PC-3 (cell line): ENCODE results near the gene NVL.

ENCODE experiments used
- EZH2 ChIP-seq: fragments of 300-600 bp; sonication (generic); IDR thresholded peaks from one replicate; pipeline ENCODE4 v1.6.1; 2017; ENCODE audit warnings: antibody characterized with exemption, mild to moderate bottlenecking, low read length; ENCODE audit not compliant: unreplicated experiment
- TF ChIP-seq, protein P1 (sequence below): fragments of 300-600 bp; sonication (generic); conservative IDR thresholded peaks from 2 replicates; pipeline ENCODE4 v1.5.1; 2017; ENCODE audit warnings: antibody characterized with exemption, low read depth, mild to moderate bottlenecking, low read length

DNA sequence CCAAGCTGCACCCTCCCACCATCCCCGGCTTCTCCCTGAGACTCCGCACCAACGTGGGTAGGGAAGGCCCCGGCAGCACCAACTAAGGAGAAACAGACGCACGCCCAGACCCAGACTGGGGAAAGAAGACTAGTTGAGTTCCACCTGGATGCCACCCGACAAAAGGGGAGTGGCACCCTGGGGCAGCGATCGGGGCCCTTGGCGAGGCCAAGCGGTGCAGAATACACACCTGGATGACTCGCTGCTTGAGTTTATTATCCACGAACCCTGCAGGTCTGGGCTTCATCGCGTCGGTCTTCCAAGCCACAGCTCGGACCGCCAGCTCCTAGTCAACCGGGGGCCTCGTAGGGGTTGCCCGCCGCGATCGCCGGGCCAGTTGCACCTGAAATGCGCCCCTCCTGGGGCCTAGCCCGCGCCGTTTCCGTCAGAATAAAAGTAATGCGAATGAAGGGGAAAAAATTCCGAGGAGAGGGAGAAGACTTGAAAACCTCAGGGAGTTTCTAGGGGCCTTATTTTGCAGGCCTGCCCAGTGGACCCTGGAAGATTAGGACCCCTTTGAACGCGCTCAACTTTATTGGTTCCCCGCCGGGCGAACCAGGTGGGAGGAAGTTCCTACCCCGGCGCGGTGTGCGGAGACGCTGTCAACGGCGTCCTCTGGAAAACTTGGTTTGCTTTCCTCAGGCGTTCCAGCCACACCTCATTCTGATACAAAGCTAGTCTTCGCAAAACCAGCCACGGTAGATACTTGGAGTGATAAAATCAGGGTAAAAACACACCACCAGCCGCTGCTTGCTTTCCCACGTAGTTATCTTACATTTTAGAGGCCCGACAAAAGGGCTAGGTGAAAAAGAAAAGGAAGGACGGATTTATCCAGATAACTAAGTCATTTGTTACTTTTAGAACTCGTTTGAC is at the start of gene NVL:
- TF ChIP-seq, protein P1, sequence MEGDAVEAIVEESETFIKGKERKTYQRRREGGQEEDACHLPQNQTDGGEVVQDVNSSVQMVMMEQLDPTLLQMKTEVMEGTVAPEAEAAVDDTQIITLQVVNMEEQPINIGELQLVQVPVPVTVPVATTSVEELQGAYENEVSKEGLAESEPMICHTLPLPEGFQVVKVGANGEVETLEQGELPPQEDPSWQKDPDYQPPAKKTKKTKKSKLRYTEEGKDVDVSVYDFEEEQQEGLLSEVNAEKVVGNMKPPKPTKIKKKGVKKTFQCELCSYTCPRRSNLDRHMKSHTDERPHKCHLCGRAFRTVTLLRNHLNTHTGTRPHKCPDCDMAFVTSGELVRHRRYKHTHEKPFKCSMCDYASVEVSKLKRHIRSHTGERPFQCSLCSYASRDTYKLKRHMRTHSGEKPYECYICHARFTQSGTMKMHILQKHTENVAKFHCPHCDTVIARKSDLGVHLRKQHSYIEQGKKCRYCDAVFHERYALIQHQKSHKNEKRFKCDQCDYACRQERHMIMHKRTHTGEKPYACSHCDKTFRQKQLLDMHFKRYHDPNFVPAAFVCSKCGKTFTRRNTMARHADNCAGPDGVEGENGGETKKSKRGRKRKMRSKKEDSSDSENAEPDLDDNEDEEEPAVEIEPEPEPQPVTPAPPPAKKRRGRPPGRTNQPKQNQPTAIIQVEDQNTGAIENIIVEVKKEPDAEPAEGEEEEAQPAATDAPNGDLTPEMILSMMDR, result no peak
- no peak for TF ChIP-seq EZH2
